HEK293 (cell line): Measurements from ENCODE around the gene HIBCH.
A peak's percentile ranks its signal among the peaks of the same experiment; 100 is the strongest.

Experiments
- CTCF ChIA-PET: fragments of 350-600 bp; formaldehyde crosslinking; extraction: SDS; loops from one replicate; lab custom pipeline; 2021; ENCODE audit warnings: antibody characterized with exemption; lab: Yijun Ruan, JAX
- POLR2A ChIA-PET: fragments of 300-600 bp; formaldehyde crosslinking; extraction: SDS; loops from one replicate; lab custom pipeline; 2020; ENCODE audit warnings: antibody characterized with exemption, inconsistent platforms; lab: Yijun Ruan, JAX
- H3K27ac ChIP-seq: fragments of 200-500 bp; sonication (Bioruptor generic); 2 replicates; pipeline ENCODE4 v1.5.1; 2014; ENCODE audit warnings: low read depth, low read length, control low read depth, inconsistent platforms; ENCODE audit errors: extremely low read depth
- H3K36me3 ChIP-seq, 2 experiments: fragments of 200-500 bp in 1 of 2; sonication (Bioruptor generic) in 1 of 2; 1 replicate in 1 of 2; 2 replicates in 1 of 2; pipeline ENCODE4 v1.5.1; 2014 to 2017; ENCODE audit warnings: inconsistent platforms in 2 of 2, low read length in 2 of 2; ENCODE audit not compliant: control insufficient read depth in 2 of 2, insufficient read depth in 1 of 2
- H3K4me1 ChIP-seq: fragments of 200-500 bp; sonication (Bioruptor generic); 2 replicates; pipeline ENCODE4 v1.5.1; 2014; ENCODE audit warnings: mild to moderate bottlenecking, low read length, inconsistent platforms; ENCODE audit not compliant: control insufficient read depth, insufficient read depth
- H3K4me3 ChIP-seq: 2 replicates; pipeline ENCODE4 v1.5.1; 2011; ENCODE audit warnings: low read depth, mild to moderate bottlenecking, control low read depth, low read length, moderate library complexity
- H3K9me3 ChIP-seq: fragments of 200-500 bp; sonication (Bioruptor generic); 2 replicates; pipeline ENCODE4 v1.5.1; 2014; ENCODE audit warnings: low read depth, low read length, inconsistent platforms; ENCODE audit not compliant: control insufficient read depth, insufficient read depth
- KLF16 ChIP-seq: fragments of 450-650 bp; formaldehyde crosslinking; IDR thresholded peaks from 2 replicates; pipeline ENCODE4 v1.5.1; 2017; ENCODE audit warnings: missing biosample characterization, missing genetic modification characterization
- OVOL3 ChIP-seq: fragments of 450-650 bp; formaldehyde crosslinking; IDR thresholded peaks from 2 replicates; pipeline ENCODE4 v1.5.1; 2016; ENCODE audit warnings: missing biosample characterization, missing genetic modification characterization
- PRDM10 ChIP-seq: fragments of 450-650 bp; formaldehyde crosslinking; IDR thresholded peaks from 2 replicates; pipeline ENCODE4 v1.5.1; 2016; ENCODE audit warnings: missing biosample characterization, missing genetic modification characterization
- SP7 ChIP-seq: fragments of 450-650 bp; formaldehyde crosslinking; IDR thresholded peaks from 2 replicates; pipeline ENCODE4 v1.5.1; 2016; ENCODE audit warnings: missing biosample characterization, missing genetic modification characterization
- ZBTB17 ChIP-seq: fragments of 450-650 bp; formaldehyde crosslinking; IDR thresholded peaks from 2 replicates; pipeline ENCODE4 v1.5.1; 2016; ENCODE audit warnings: missing biosample characterization, missing genetic modification characterization
- ZBTB26 ChIP-seq: fragments of 450-650 bp; formaldehyde crosslinking; optimal IDR thresholded peaks from 2 replicates; pipeline ENCODE3; 2016; ENCODE audit warnings: missing biosample characterization, mild to moderate bottlenecking, missing genetic modification characterization
- ZBTB7A ChIP-seq: fragments of 450-650 bp; formaldehyde crosslinking; IDR thresholded peaks from 2 replicates; pipeline ENCODE4 v1.5.1; 2016; ENCODE audit warnings: low read depth, missing biosample characterization, missing genetic modification characterization
- ZFP41 ChIP-seq: fragments of 450-650 bp; formaldehyde crosslinking; IDR thresholded peaks from 2 replicates; pipeline ENCODE4 v1.5.1; 2016; ENCODE audit warnings: missing biosample characterization, missing genetic modification characterization, borderline replicate concordance
- ZFP69B ChIP-seq: fragments of 450-650 bp; formaldehyde crosslinking; IDR thresholded peaks from 2 replicates; pipeline ENCODE4 v1.5.1; 2016; ENCODE audit warnings: missing biosample characterization, missing genetic modification characterization
- ZNF114 ChIP-seq: fragments of 450-650 bp; formaldehyde crosslinking; IDR thresholded peaks from 2 replicates; pipeline ENCODE4 v1.5.0; 2017; ENCODE audit warnings: missing biosample characterization, missing genetic modification characterization
- ZNF416 ChIP-seq: fragments of 450-650 bp; formaldehyde crosslinking; IDR thresholded peaks from 2 replicates; pipeline ENCODE4 v1.5.1; 2016; ENCODE audit warnings: missing biosample characterization, missing genetic modification characterization
- ZNF433 ChIP-seq: fragments of 450-650 bp; formaldehyde crosslinking; IDR thresholded peaks from 2 replicates; pipeline ENCODE4 v1.5.1; 2016; ENCODE audit warnings: missing biosample characterization, missing genetic modification characterization, low read depth
- ZNF449 ChIP-seq: fragments of 450-650 bp; formaldehyde crosslinking; IDR thresholded peaks from 2 replicates; pipeline ENCODE4 v1.5.1; 2017; ENCODE audit warnings: missing biosample characterization, mild to moderate bottlenecking, missing genetic modification characterization, moderate library complexity
- ZNF514 ChIP-seq: fragments of 450-650 bp; formaldehyde crosslinking; IDR thresholded peaks from 2 replicates; pipeline ENCODE4 v1.5.1; 2016; ENCODE audit warnings: missing biosample characterization, missing genetic modification characterization
- ZNF561 ChIP-seq: fragments of 450-650 bp; IDR thresholded peaks from 2 replicates; pipeline ENCODE4 v1.5.1; 2018; ENCODE audit warnings: missing biosample characterization, missing genetic modification characterization, borderline replicate concordance
- TF ChIP-seq, protein P1 (sequence below): fragments of 450-650 bp; formaldehyde crosslinking; IDR thresholded peaks from 2 replicates; pipeline ENCODE4 v1.5.1; 2016; ENCODE audit warnings: missing biosample characterization, missing genetic modification characterization
- TF ChIP-seq, protein P2 (sequence below): fragments of 450-650 bp; IDR thresholded peaks from 2 replicates; pipeline ENCODE4 v1.5.1; 2018; ENCODE audit warnings: missing biosample characterization, mild to moderate bottlenecking, missing genetic modification characterization

Gene HIBCH

DNA sequence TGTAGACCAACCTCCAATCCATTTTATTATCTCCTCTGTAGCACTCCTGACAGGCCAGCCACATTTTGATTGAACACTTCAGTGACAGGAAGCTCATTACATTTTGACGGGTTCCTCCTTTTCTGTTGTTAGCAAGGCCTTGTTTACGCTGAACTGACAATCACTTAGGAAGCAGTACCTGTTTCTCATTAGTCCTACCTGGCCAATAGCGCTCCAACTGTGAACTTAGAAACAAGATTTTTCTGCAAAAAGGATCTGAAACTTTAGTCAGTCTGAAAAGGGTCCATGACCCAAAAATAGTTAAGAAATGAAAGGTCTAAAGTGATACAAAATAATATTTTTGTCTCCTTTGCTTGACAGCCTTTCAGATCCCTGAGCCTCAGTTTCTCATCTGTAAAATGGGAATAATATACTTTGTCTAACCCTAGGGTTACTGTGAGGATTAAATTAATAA, 137.5 kb downstream of the HIBCH start:
- Histone ChIP-seq H3K4me1 (no peaks in the 10 kb centered on the region), H3K36me3 (peaks cover 0 to 3% of the 10 kb centered on the region in 2 experiments; a peak in 1 of 3 replicates), H3K9me3 (no peaks in the 10 kb centered on the region), H3K27ac (no peak overlapping the region), H3K4me3 (no peak overlapping the region)
- ChIA-PET CTCF (interaction anchor here (0.7 kb wide), 2 partner anchors 93 to 315 kb away, joined by 4 to 5 read pairs; no protein-coding TSS in a partner anchor), POLR2A (no interaction called here)
- TF ChIP-seq ZFP69B = no peak
- TF ChIP-seq ZNF433 (tag by site-specific recombination) = no peak
- no peak for TF ChIP-seq ZNF561 (tag by site-specific recombination)
- TF ChIP-seq ZNF514 = no peak

- CTCF ChIA-PET = interaction anchor here (0.6 kb wide), 2 partner anchors 316 to 1888 kb away, joined by 3 read pairs; no protein-coding TSS in a partner anchor
- POLR2A ChIA-PET = no interaction called here
- Histone ChIP-seq H3K9me3 (no peaks in the 10 kb centered on the region), H3K4me1 (no peaks in the 10 kb centered on the region), H3K27ac (no peak overlapping the region; the same call in 1 of the 2 replicates), H3K4me3 (peak overlapping the region; percentile 70), H3K36me3 (peaks cover 0 to under 1% of the 10 kb centered on the region in 2 experiments; a peak in 1 of 3 replicates)
- TF ChIP-seq, protein P1, sequence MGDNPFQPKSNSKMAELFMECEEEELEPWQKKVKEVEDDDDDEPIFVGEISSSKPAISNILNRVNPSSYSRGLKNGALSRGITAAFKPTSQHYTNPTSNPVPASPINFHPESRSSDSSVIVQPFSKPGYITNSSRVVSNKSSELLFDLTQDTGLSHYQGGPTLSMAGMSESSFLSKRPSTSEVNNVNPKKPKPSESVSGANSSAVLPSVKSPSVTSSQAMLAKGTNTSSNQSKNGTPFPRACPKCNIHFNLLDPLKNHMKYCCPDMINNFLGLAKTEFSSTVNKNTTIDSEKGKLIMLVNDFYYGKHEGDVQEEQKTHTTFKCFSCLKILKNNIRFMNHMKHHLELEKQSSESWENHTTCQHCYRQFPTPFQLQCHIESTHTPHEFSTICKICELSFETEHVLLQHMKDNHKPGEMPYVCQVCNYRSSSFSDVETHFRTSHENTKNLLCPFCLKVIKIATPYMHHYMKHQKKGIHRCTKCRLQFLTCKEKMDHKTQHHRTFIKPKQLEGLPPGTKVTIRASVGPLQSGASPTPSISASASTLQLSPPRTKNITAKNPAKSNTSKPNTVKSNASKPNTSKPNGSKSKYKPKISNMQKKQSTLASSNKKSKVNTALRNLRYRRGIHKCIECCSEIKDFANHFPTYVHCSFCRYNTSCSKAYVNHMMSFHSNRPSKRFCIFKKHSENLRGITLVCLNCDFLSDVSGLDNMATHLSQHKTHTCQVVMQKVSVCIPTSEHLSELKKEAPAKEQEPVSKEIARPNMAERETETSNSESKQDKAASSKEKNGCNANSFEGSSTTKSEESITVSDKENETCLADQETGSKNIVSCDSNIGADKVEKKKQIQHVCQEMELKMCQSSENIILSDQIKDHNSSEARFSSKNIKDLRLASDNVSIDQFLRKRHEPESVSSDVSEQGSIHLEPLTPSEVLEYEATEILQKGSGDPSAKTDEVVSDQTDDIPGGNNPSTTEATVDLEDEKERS = no peak
- no peak for TF ChIP-seq ZNF514
- TF ChIP-seq OVOL3 (tag by site-specific recombination) = no peak
- TF ChIP-seq ZNF114 (tag by site-specific recombination) = no peak
- TF ChIP-seq ZFP41 (tag by site-specific recombination) = no peak
- TF ChIP-seq ZBTB7A (tag by site-specific recombination) = no peak
- TF ChIP-seq, protein P2, sequence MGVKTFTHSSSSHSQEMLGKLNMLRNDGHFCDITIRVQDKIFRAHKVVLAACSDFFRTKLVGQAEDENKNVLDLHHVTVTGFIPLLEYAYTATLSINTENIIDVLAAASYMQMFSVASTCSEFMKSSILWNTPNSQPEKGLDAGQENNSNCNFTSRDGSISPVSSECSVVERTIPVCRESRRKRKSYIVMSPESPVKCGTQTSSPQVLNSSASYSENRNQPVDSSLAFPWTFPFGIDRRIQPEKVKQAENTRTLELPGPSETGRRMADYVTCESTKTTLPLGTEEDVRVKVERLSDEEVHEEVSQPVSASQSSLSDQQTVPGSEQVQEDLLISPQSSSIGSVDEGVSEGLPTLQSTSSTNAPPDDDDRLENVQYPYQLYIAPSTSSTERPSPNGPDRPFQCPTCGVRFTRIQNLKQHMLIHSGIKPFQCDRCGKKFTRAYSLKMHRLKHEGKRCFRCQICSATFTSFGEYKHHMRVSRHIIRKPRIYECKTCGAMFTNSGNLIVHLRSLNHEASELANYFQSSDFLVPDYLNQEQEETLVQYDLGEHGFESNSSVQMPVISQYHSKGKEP (tag by site-specific recombination) = no peak
Observed at GRCh38 chr2:190181123-190181669, 138.4 kb downstream of the HIBCH start.

- POLR2A ChIA-PET = interaction anchor here (1.3 kb wide), 1 partner anchor 11 kb away, joined by 5 read pairs; no protein-coding TSS in a partner anchor
- TF ChIP-seq ZBTB26 (tag by site-specific recombination) = peak; percentile 75
- no peak for TF ChIP-seq ZNF416 (tag by site-specific recombination)
- TF ChIP-seq ZBTB17 = no peak
- peak; percentile 81; the same call in 1 of the 2 replicates for TF ChIP-seq PRDM10 (tag by site-specific recombination)
- TF ChIP-seq KLF16 (tag by site-specific recombination) = peak; percentile 25; the same call in 1 of the 2 replicates
- 0 out of 2 replicates have a peak, but pooled peaks have one; percentile 11 for TF ChIP-seq ZNF449 (tag by site-specific recombination)
- TF ChIP-seq SP7 (tag by site-specific recombination) = peak; percentile 25; the same call in 1 of the 2 replicates
Observed at GRCh38 chr2:190180313-190181122, 139.1 kb downstream of the HIBCH start.

More at GRCh38 chr2:190180313-190181122, 139.1 kb downstream of the HIBCH start:
- peak overlapping the region; percentile 70 for H3K4me3 ChIP-seq
- no peaks in the 10 kb centered on the region for H3K4me1 ChIP-seq
- H3K36me3 ChIP-seq = no peaks in the 10 kb centered on the region
- no peaks in the 10 kb centered on the region for H3K9me3 ChIP-seq
- CTCF ChIA-PET = interaction anchor here (0.6 to 2.3 kb wide), 4 partner anchors 11 to 1887 kb away, joined by 3 to 12 read pairs (median 4); no protein-coding TSS in a partner anchor
- H3K27ac ChIP-seq = peak overlapping the region; percentile 61; the same call in 1 of the 2 replicates
